RWPE2 (cell line): Measurements from ENCODE around the gene ANKS3.

ENCODE experiments used
- ATAC-seq: fragments of 200-7000 bp; cut with Tn5 transposase; 3 replicates; pipeline ENCODE4 v1.9.1; 2021; ENCODE audit warnings: low read depth
- DNase-seq: peaks from one replicate; pipeline ENCODE4 v3.0.0-alpha.2; 2020; ENCODE audit warnings: low spot score
- H3K27ac ChIP-seq: fragments of 450-650 bp; 2 replicates; pipeline ENCODE4 v1.5.1; 2017; ENCODE audit warnings: mild to moderate bottlenecking; ENCODE audit not compliant: poor library complexity, severe bottlenecking
- H3K27me3 ChIP-seq: fragments of 250-450 bp; sonication (Bioruptor Pico); 2 replicates; pipeline ENCODE4 v1.5.1; 2021; ENCODE audit warnings: mild to moderate bottlenecking, moderate library complexity; ENCODE audit not compliant: insufficient read depth, poor library complexity, severe bottlenecking
- H3K36me3 ChIP-seq: fragments of 250-450 bp; sonication (Bioruptor Pico); 2 replicates; pipeline ENCODE4 v1.5.1; 2020; ENCODE audit warnings: low read depth, mild to moderate bottlenecking, moderate library complexity
- H3K4me1 ChIP-seq: fragments of 250-450 bp; sonication (Bioruptor Pico); 2 replicates; pipeline ENCODE4 v1.5.1; 2021; ENCODE audit warnings: mild to moderate bottlenecking, moderate library complexity; ENCODE audit not compliant: insufficient read depth, poor library complexity, severe bottlenecking
- H3K4me3 ChIP-seq: fragments of 250-450 bp; sonication (Bioruptor Pico); 2 replicates; pipeline ENCODE4 v1.5.1; 2021; ENCODE audit warnings: mild to moderate bottlenecking, moderate library complexity; ENCODE audit not compliant: severe bottlenecking
- H3K9me3 ChIP-seq: fragments of 250-450 bp; sonication (Bioruptor Pico); 2 replicates; pipeline ENCODE4 v1.5.1; 2021; ENCODE audit warnings: mild to moderate bottlenecking, moderate library complexity; ENCODE audit not compliant: severe bottlenecking
- TF ChIP-seq, protein P1 (sequence below): fragments of 450-650 bp; IDR thresholded peaks from one replicate; pipeline ENCODE4 v1.5.1; 2017; ENCODE audit warnings: mild to moderate bottlenecking, moderate library complexity; ENCODE audit not compliant: poor library complexity, severe bottlenecking

The ANKS3 gene

DNA sequence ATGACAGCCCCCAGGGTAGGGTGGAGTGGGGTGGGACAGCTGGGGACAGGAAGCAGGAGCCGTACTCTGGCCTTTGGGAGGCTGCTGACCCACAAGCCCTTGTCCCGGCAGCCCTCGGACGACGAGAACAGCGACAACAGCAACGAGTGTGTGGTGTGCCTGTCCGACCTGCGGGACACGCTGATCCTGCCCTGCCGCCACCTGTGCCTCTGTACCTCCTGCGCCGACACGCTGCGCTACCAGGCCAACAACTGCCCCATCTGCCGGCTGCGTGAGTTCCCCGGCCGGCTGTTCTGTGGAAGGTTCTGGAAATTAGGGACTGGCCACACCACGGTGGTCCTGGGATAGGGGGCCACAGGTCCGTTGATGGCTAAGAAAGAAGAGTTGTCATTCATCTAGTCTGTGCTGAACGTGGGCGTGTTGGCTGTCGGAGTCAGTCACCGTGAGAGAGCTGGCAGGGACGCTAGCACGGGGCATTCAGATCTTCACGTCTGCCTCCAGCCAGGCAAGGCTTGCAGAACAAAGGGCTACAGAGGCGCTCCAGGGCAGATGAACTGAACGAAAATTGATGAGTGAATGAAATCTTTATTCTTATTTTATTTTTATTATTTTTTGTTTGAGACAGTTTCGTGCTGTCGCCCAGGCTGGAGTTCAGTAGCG is 60.6 kb downstream of the ANKS3 start:
- Histone ChIP-seq H3K36me3 (peaks cover 37% of the 10 kb centered on the region), H3K4me3 (no peak overlapping the region), H3K27ac (no peak overlapping the region), H3K4me1 (peaks cover 8% of the 10 kb centered on the region), H3K9me3 (no peaks in the 10 kb centered on the region), H3K27me3 (no peaks in the 10 kb centered on the region)
- no peak for ATAC-seq
- DNase-seq: no peak
- TF ChIP-seq, protein P1, sequence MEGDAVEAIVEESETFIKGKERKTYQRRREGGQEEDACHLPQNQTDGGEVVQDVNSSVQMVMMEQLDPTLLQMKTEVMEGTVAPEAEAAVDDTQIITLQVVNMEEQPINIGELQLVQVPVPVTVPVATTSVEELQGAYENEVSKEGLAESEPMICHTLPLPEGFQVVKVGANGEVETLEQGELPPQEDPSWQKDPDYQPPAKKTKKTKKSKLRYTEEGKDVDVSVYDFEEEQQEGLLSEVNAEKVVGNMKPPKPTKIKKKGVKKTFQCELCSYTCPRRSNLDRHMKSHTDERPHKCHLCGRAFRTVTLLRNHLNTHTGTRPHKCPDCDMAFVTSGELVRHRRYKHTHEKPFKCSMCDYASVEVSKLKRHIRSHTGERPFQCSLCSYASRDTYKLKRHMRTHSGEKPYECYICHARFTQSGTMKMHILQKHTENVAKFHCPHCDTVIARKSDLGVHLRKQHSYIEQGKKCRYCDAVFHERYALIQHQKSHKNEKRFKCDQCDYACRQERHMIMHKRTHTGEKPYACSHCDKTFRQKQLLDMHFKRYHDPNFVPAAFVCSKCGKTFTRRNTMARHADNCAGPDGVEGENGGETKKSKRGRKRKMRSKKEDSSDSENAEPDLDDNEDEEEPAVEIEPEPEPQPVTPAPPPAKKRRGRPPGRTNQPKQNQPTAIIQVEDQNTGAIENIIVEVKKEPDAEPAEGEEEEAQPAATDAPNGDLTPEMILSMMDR: no peak

DNA sequence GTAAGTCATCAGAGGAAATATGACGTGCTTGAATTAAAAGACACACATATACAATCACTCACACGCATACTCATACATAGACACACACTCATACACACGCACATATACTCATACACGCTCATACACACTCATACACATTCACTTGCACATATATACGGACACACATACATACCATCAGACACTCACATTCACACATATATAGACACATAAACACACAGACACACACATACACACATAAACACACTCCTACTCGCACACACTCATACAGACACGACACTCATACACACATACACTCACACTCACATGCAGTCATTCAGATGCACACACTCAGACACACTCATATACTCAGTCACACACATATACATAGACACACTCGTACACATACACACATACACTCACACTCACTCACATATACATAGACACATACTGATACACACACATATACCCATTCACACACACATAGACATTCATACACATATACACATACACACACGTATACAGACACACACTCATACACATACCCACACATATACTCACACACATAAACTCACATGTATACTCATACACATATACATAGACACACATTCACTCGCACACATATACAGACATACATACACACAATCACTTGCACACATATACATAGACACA is 65.6 kb downstream of the ANKS3 start:
- Histone ChIP-seq H3K9me3 (no peaks in the 10 kb centered on the region), H3K27ac (no peak overlapping the region), H3K4me3 (no peak overlapping the region), H3K36me3 (peaks cover 59% of the 10 kb centered on the region), H3K4me1 (peaks cover 15% of the 10 kb centered on the region), H3K27me3 (no peaks in the 10 kb centered on the region)
- DNase-seq (no peak), ATAC-seq (no peak)
- TF ChIP-seq, protein P1: no peak

DNA sequence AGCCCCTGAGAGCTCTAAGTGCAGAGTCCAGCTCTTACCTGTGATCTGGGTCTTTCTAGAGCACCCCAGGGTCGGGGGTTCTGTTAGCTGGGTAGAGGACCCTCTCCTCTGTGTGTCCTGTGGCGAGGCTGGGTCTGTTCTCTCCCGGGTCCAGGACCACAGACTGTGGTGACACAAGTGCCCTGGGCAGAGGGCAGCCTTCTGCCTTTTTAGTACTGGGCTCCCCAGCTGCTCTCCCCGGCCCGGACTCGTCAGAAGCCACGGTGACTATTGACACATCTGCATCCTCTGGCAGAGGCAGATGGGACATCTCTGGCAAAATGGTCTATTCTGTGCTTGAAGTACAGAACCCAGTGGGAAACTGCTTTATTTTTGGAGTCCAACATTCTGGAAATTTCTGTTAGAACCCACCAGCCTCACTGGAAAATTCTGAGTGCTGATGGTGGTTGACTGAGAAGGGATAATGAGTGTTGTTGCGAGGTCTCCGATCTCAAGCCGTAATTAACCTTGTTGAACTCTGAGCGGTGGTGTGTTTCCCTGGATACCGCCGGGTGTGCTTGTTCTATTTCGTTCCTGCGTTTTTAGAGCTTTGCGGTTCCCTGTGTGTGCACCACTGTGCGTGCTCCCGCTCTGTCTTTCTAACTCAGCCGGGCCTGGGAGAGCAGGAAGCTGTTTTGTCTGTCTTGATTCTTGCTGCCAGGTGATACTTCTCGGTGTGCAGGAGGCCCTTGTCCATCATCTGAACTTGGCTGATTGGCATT is 66.7 kb downstream of the ANKS3 start:
- ATAC-seq: no peak
- TF ChIP-seq, protein P1: no peak
- Histone ChIP-seq H3K36me3 (peaks cover 55% of the 10 kb centered on the region), H3K27ac (no peak overlapping the region), H3K4me1 (peaks cover 15% of the 10 kb centered on the region), H3K9me3 (no peaks in the 10 kb centered on the region), H3K4me3 (no peak overlapping the region), H3K27me3 (no peaks in the 10 kb centered on the region)
- DNase-seq: no peak

DNA sequence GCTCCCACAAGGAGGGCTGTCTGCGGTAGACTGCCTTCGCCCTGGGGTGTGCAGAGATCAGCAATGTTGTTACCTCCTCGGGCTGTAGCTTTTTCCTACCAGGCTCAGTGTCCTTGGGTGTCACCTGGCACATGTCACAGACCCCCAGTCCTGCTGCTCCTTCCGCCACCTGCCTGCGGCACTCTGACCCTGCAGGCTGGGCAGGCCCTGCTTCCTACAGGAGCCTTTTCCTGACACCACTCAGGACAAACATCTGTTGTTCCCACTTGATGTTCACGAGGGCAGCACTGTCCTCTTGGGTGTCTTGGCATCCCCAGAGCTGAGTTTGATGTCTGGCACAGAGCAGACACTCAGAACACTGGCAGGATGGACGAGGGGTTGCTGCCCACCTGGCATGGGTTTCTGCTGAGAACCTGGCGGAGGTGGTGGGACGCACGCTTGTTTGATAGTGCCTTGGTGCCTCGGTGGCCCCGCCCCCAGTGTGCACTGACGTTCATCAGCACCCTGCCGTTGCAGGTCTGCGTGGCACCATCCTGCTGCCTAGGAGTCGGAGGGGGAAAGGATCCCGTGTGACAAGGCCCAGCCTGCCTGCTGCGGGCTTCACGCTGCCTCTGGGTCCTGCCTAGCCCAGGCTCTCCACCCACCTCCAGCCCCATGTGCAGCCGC is 67.4 kb downstream of the ANKS3 start:
- Histone ChIP-seq H3K27ac (no peak overlapping the region), H3K4me1 (peaks cover 15% of the 10 kb centered on the region), H3K36me3 (peaks cover 55% of the 10 kb centered on the region), H3K27me3 (no peaks in the 10 kb centered on the region), H3K9me3 (no peaks in the 10 kb centered on the region), H3K4me3 (no peak overlapping the region)
- TF ChIP-seq, protein P1: no peak
- DNase-seq (no peak), ATAC-seq (no peak)
